ENCODE results near the gene MED23. TPM values are rescaled to one million over a fixed set of nuclear protein-coding genes. Genes with fewer than 3 reads are reported as not detected.

The MED23 gene
- total RNA-seq, 1 donor from 2014 or later = 10.8 TPM

DNA sequence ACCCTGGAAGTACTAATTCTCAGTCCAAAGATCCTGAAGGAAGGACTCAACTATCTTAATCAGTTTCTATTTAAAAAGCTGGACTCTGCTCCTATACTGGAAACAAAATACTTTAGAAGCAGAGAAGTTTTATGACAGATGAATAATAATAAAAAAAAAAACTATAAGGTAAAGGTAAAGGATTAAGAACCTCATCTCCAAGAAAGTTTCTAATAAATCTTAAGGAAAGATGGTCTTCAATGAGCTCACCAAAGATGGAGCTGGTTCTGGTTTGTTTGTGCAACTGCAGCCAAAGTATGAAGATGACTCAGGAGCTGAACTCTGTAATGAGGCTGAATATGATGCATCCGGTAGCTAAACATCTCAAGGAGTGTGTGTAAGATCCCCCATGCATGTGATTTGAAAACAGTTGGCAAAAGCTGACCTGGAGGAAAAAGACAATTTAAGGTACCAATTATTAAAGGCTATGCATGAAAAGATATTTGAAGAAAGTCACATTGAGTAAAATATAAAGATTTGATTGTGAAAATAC lies 25.2 kb downstream of the MED23 start:
- no peak for DNase-seq
- TF ChIP-seq, protein P1, sequence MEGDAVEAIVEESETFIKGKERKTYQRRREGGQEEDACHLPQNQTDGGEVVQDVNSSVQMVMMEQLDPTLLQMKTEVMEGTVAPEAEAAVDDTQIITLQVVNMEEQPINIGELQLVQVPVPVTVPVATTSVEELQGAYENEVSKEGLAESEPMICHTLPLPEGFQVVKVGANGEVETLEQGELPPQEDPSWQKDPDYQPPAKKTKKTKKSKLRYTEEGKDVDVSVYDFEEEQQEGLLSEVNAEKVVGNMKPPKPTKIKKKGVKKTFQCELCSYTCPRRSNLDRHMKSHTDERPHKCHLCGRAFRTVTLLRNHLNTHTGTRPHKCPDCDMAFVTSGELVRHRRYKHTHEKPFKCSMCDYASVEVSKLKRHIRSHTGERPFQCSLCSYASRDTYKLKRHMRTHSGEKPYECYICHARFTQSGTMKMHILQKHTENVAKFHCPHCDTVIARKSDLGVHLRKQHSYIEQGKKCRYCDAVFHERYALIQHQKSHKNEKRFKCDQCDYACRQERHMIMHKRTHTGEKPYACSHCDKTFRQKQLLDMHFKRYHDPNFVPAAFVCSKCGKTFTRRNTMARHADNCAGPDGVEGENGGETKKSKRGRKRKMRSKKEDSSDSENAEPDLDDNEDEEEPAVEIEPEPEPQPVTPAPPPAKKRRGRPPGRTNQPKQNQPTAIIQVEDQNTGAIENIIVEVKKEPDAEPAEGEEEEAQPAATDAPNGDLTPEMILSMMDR (IDR thresholded peaks at IDR 0.05; ENCODE audit: borderline replicate concordance) = no peak
- H3K4me3 ChIP-seq = no peak overlapping the region
- H3K4me1 ChIP-seq = peaks cover 4% of the 10 kb centered on the region
- intact Hi-C loops (cut with micrococcal nuclease) = no loop called here
- H3K27me3 ChIP-seq (ENCODE audit: low read depth) = no peaks in the 10 kb centered on the region
- H3K27ac ChIP-seq (replicated peaks) = no peak overlapping the region
- H3K36me3 ChIP-seq = peaks cover 95% of the 10 kb centered on the region
- H3K9me3 ChIP-seq (replicated peaks) = no peaks in the 10 kb centered on the region

DNA sequence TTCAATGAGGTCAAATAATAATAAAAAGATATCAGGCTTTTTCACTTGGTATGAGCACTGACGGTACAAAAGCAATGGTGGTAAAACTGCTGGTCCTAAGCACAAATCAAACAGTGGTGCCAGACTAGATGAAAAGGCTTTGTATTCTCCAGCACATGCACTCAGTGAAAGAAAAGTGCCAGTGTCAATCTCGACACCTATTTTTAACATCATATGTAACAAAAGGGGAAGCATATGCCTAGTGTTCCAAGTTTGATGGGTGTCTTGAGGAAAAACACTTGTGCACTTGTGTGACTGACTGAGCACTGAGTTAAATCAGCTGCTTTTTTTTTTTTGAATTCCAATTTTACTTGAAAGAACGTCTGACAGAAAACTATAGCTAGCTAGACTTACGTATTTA lies 27.3 kb downstream of the MED23 start:
- no peak for DNase-seq
- Histone ChIP-seq H3K36me3 (peaks cover 97% of the 10 kb centered on the region), H3K4me3 (no peak overlapping the region), H3K27me3 (ENCODE audit: low read depth) (no peaks in the 10 kb centered on the region), H3K9me3 (replicated peaks) (no peaks in the 10 kb centered on the region), H3K27ac (replicated peaks) (peak overlapping the region; percentile 3), H3K4me1 (peaks cover 4% of the 10 kb centered on the region)
- intact Hi-C loops (cut with micrococcal nuclease) = no loop called here
- TF ChIP-seq, protein P1 (IDR thresholded peaks at IDR 0.05; ENCODE audit: borderline replicate concordance) = no peak

DNA sequence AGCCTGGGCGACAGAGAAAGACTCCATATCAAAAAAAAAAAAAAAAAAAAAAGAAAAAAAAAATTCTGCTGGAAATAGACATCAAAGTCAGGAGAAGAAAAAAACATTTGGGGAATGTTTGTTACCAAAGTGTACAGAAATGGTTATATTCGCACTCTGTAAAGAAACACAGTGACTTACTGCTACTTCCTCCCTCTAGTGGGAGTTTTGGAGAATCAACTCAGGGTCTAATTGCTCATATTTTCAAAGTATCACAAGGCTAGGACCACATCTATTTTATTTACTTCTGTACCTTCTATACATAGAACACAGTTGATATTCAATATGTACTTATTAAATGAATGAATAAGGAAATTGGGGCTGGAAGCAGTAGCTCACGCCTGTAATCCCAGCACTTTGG lies 30.6 kb downstream of the MED23 start:
- DNase-seq = no peak
- H3K4me3 ChIP-seq = no peak overlapping the region
- H3K9me3 ChIP-seq (replicated peaks) = no peaks in the 10 kb centered on the region
- H3K4me1 ChIP-seq = peaks cover 4% of the 10 kb centered on the region
- H3K27ac ChIP-seq (replicated peaks) = no peak overlapping the region
- TF ChIP-seq, protein P1 (IDR thresholded peaks at IDR 0.05; ENCODE audit: borderline replicate concordance) = peak; percentile 30
- peaks cover 97% of the 10 kb centered on the region for H3K36me3 ChIP-seq
- intact Hi-C loops (cut with micrococcal nuclease) = no loop called here
- no peaks in the 10 kb centered on the region for H3K27me3 ChIP-seq (ENCODE audit: low read depth)

DNA sequence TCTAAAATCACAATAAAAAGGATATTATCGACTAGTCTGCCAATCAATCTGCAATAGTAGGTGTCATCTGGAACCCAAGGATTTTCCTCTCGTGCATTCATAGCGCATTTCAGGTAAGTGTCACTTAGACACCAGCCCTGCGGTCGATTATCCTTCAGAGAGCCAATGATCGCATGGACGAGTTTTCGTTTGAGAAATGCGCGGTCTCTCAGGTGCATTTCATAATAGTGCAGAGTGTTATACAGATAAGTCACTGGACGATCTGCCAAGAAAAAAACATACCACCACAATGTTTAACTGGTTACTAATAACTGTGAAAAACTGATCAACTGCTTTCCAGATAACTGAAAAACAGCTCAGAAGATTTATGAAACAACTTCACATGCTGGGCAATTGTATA lies 34.0 kb downstream of the MED23 start:
- TF ChIP-seq, protein P1 (IDR thresholded peaks at IDR 0.05; ENCODE audit: borderline replicate concordance) = no peak
- Histone ChIP-seq H3K27ac (replicated peaks) (no peak overlapping the region), H3K36me3 (peaks cover 100% of the 10 kb centered on the region), H3K4me1 (no peaks in the 10 kb centered on the region), H3K9me3 (replicated peaks) (no peaks in the 10 kb centered on the region), H3K27me3 (ENCODE audit: low read depth) (no peaks in the 10 kb centered on the region), H3K4me3 (no peak overlapping the region)
- intact Hi-C loops (cut with micrococcal nuclease) = no loop called here
- no peak for DNase-seq

DNA sequence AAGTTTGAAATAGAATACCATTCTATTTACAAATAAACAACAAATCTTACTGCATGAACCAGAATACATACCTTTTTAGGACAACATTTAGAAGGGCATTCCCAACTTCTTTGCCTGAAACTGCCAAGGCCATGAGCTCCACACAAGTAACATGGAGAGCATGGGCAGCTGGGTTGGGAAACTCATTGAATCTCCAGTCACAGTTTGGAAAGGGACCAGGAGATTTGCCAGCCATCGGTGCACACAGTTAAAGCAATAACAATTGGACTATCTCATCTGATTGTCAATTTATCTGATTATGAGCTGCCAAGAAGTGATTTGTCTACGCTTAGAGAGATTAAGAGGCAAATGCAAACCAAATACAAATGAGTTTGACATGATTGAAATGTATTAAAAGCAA lies 35.1 kb downstream of the MED23 start:
- TF ChIP-seq, protein P1 (IDR thresholded peaks at IDR 0.05; ENCODE audit: borderline replicate concordance) = no peak
- Histone ChIP-seq H3K9me3 (replicated peaks) (no peaks in the 10 kb centered on the region), H3K4me1 (no peaks in the 10 kb centered on the region), H3K4me3 (no peak overlapping the region), H3K36me3 (peaks cover 100% of the 10 kb centered on the region), H3K27ac (replicated peaks) (no peak overlapping the region), H3K27me3 (ENCODE audit: low read depth) (no peaks in the 10 kb centered on the region)
- intact Hi-C loops (cut with micrococcal nuclease) = no loop called here
- no peak for DNase-seq
